Keratinocyte (primary cell): ENCODE data around the gene HMG20A. TPM values are rescaled to one million over a fixed set of nuclear protein-coding genes. Genes with fewer than 3 reads are reported as not detected.

ENCODE experiments used
- DNase-seq: peaks from one replicate; pipeline ENCODE4 v3.0.0-alpha.2; 2011; ENCODE audit warnings: low read depth, missing footprints, low spot score
- FAIRE-seq: peaks from 2 replicates; lab custom pipeline; 2011; peaks lifted over from hg19 to GRCh38; lab: Jason Lieb, UNC
- H2AFZ ChIP-seq: 2 replicates; pipeline ENCODE4 v1.6.0; 2012; ENCODE audit warnings: low read length, control low read depth, inconsistent platforms; ENCODE audit not compliant: control insufficient read depth
- H3K27ac ChIP-seq: 2 replicates; pipeline ENCODE4 v1.5.1; 2011; ENCODE audit warnings: low read length; ENCODE audit not compliant: control insufficient read depth, insufficient read depth
- H3K27me3 ChIP-seq: 3 replicates; pipeline ENCODE4 v1.6.0; 2011; ENCODE audit warnings: low read length; ENCODE audit not compliant: control insufficient read depth, insufficient read depth; ENCODE audit errors: extremely low read depth
- H3K36me3 ChIP-seq, 2 experiments: 2 replicates in 1 of 2; 3 replicates in 1 of 2; pipeline ENCODE4 v1.5.1; 2011; ENCODE audit warnings: low read length in 2 of 2, mild to moderate bottlenecking in 1 of 2; ENCODE audit not compliant: control insufficient read depth in 2 of 2, insufficient read depth in 2 of 2; ENCODE audit errors: extremely low read depth in 1 of 2
- H3K4me1 ChIP-seq: 3 replicates; pipeline ENCODE4 v1.5.1; 2011; ENCODE audit warnings: low read length; ENCODE audit not compliant: control insufficient read depth, insufficient read depth; ENCODE audit errors: extremely low read depth
- H3K4me2 ChIP-seq: 3 replicates; pipeline ENCODE4 v1.6.0; 2011; ENCODE audit warnings: low read depth, low read length; ENCODE audit not compliant: control insufficient read depth, insufficient read depth; ENCODE audit errors: extremely low read depth
- H3K4me3 ChIP-seq, 3 experiments: fragments of 200-600 bp in 1 of 3; sonication (generic) in 1 of 3; 2 replicates in 2 of 3; 3 replicates in 1 of 3; pipeline ENCODE4 v1.5.1; 2011 to 2016; ENCODE audit warnings: low read length in 3 of 3, mild to moderate bottlenecking in 3 of 3, control low read depth in 2 of 3, inconsistent platforms in 1 of 3, low read depth in 1 of 3, mixed read lengths in 1 of 3, mixed run types in 1 of 3, moderate library complexity in 1 of 3; ENCODE audit not compliant: control insufficient read depth in 2 of 3, insufficient read depth in 2 of 3; ENCODE audit errors: extremely low read depth in 1 of 3
- H3K79me2 ChIP-seq: 2 replicates; pipeline ENCODE4 v1.6.0; 2012; ENCODE audit warnings: low read length; ENCODE audit not compliant: control insufficient read depth, insufficient read depth
- H3K9ac ChIP-seq: 3 replicates; pipeline ENCODE4 v1.6.0; 2011; ENCODE audit warnings: low read length; ENCODE audit not compliant: control insufficient read depth, insufficient read depth; ENCODE audit errors: extremely low read depth
- H3K9me1 ChIP-seq: 3 replicates; pipeline ENCODE4 v1.6.0; 2011; ENCODE audit warnings: low read length; ENCODE audit not compliant: control insufficient read depth, insufficient read depth; ENCODE audit errors: extremely low read depth
- H3K9me3 ChIP-seq: 2 replicates; pipeline ENCODE4 v1.5.1; 2012; ENCODE audit warnings: low read depth, low read length; ENCODE audit not compliant: control insufficient read depth
- H4K20me1 ChIP-seq: 3 replicates; pipeline ENCODE4 v1.6.0; 2011; ENCODE audit warnings: low read length; ENCODE audit not compliant: control insufficient read depth, insufficient read depth; ENCODE audit errors: extremely low read depth
- EZH2 ChIP-seq: IDR thresholded peaks from one replicate; pipeline ENCODE4 v1.6.1; 2012; ENCODE audit warnings: inconsistent platforms, mild to moderate bottlenecking, low read length, moderate library complexity
- dilution Hi-C: fragments of 300-500 bp; cut with MboI; formaldehyde crosslinking; loops from one replicate; pipeline ENCODE4 v1.7.0; 2020; ENCODE audit warnings: low sequenced_read_pairs; ENCODE audit not compliant: extremely low pct_ligation_motif_present
- polyA plus RNA-seq, 5 experiments: library from polyadenylated mRNA; depleted of rRNA in 3 of 5; stranded (reverse) in 3 of 5; stranded (forward) in 1 of 5; unstranded in 1 of 5; fragments of >200 nt; gene quantifications; 1 replicate in 1 of 5; 2 replicates in 3 of 5; 3 replicates in 1 of 5; pipeline versions ENCODE4 v1.2.1 to v1.2.3, GENCODE V29; 2011 to 2012; ENCODE audit warnings: missing spikeins in 2 of 5, low read depth in 1 of 5, low replicate concordance in 1 of 5
- TF ChIP-seq, protein P1 (sequence below), 3 experiments: IDR thresholded peaks in 1 of 3; conservative IDR thresholded peaks in 1 of 3; optimal IDR thresholded peaks in 1 of 3; 2 replicates in 2 of 3; 3 replicates in 1 of 3; pipeline versions ENCODE3 to v1.5.1; 2011; ENCODE audit warnings: low read length in 3 of 3, mild to moderate bottlenecking in 3 of 3, moderate library complexity in 2 of 3, control low read depth in 1 of 3, inconsistent platforms in 1 of 3; ENCODE audit not compliant: insufficient read depth in 2 of 3; ENCODE audit errors: extremely low read depth in 1 of 3

HMG20A gene
- polyA plus RNA-seq, 1 donor (not counting 4 experiments of a cell fraction or from before 2014, with no cell fraction given): 44.6 TPM

- no peaks in the 10 kb centered on the region for H3K9me3 ChIP-seq
- H3K79me2 ChIP-seq: no peaks in the 10 kb centered on the region
- H2AFZ ChIP-seq: no peak overlapping the region
- DNase-seq (no peak), FAIRE-seq (no peak)
- H3K36me3 ChIP-seq: no peaks in the 10 kb centered on the region
- H3K27me3 ChIP-seq: no peaks in the 10 kb centered on the region
- no peaks in the 10 kb centered on the region for H3K9me1 ChIP-seq
- TF ChIP-seq, protein P1, sequence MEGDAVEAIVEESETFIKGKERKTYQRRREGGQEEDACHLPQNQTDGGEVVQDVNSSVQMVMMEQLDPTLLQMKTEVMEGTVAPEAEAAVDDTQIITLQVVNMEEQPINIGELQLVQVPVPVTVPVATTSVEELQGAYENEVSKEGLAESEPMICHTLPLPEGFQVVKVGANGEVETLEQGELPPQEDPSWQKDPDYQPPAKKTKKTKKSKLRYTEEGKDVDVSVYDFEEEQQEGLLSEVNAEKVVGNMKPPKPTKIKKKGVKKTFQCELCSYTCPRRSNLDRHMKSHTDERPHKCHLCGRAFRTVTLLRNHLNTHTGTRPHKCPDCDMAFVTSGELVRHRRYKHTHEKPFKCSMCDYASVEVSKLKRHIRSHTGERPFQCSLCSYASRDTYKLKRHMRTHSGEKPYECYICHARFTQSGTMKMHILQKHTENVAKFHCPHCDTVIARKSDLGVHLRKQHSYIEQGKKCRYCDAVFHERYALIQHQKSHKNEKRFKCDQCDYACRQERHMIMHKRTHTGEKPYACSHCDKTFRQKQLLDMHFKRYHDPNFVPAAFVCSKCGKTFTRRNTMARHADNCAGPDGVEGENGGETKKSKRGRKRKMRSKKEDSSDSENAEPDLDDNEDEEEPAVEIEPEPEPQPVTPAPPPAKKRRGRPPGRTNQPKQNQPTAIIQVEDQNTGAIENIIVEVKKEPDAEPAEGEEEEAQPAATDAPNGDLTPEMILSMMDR (optimal IDR thresholded peaks at IDR 0.05 in 1 of 3, IDR thresholded peaks at IDR 0.05 in 1 of 3, conservative IDR thresholded peaks at IDR 0.05 in 1 of 3; ENCODE audit: extremely low read depth in 1 of 3, insufficient read depth in 2 of 3, low read length in 3 of 3): no peak
- no peak for TF ChIP-seq EZH2
- no peak overlapping the region for H3K27ac ChIP-seq
- H3K9ac ChIP-seq: no peak overlapping the region
- peaks cover 15% of the 10 kb centered on the region for H3K4me1 ChIP-seq
- dilution Hi-C loops: no loop called here
- H3K4me2 ChIP-seq: no peak overlapping the region
- H3K4me3 ChIP-seq: no peak overlapping the region
- no peaks in the 10 kb centered on the region for H4K20me1 ChIP-seq
These were observed 91.2 kb downstream of the HMG20A start for GRCh38 chr15:77511869-77512268.

DNA sequence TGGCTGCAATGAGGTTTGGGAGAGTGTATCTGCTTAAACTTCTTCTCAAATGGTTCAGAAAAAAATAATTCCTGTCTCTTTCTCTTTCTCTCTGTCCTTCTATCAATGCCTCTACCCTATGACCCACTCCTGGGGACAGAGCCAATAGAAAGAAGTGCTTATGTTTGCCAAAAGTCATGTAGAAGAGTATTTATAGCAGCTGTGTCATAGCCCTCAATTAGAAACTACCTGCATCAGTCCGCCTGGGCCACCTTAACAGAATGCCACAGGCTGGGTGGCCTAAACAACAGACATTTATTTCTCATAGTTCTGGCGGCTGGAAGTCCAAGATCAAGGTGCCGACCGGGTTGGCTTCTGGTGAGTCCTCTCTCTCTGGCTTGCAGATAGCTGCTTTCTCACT, 92.5 kb downstream of the HMG20A start:
- peaks cover under 1% of the 10 kb centered on the region for H3K4me1 ChIP-seq
- no peaks in the 10 kb centered on the region for H3K27me3 ChIP-seq
- H3K36me3 ChIP-seq: no peaks in the 10 kb centered on the region
- H3K9me3 ChIP-seq: no peaks in the 10 kb centered on the region
- dilution Hi-C loops: no loop called here
- no peak overlapping the region for H3K9ac ChIP-seq
- no peak overlapping the region for H3K4me3 ChIP-seq
- H3K4me2 ChIP-seq: no peak overlapping the region
- H3K79me2 ChIP-seq: no peaks in the 10 kb centered on the region
- no peak overlapping the region for H3K27ac ChIP-seq
- FAIRE-seq: no peak
- no peaks in the 10 kb centered on the region for H3K9me1 ChIP-seq
- TF ChIP-seq, protein P1 (optimal IDR thresholded peaks at IDR 0.05 in 1 of 3, IDR thresholded peaks at IDR 0.05 in 1 of 3, conservative IDR thresholded peaks at IDR 0.05 in 1 of 3; ENCODE audit: extremely low read depth in 1 of 3, insufficient read depth in 2 of 3, low read length in 3 of 3): no peak
- no peak for TF ChIP-seq EZH2
- no peak for DNase-seq
- H2AFZ ChIP-seq: no peak overlapping the region
- no peaks in the 10 kb centered on the region for H4K20me1 ChIP-seq
